Measurements from ENCODE around the gene PCDHGA3. TPM values are rescaled to one million over a fixed set of nuclear protein-coding genes. Genes with fewer than 3 reads are reported as not detected.
"Not testable (repeated sequence)": the region's sequence is repeated elsewhere in the genome, so short reads cannot be mapped to it uniquely, and the experiment has no call there.

Gene PCDHGA3
- total RNA-seq, result 1 to 10 TPM; 2.3 to 6.3 (median 2.8) TPM

DNA sequence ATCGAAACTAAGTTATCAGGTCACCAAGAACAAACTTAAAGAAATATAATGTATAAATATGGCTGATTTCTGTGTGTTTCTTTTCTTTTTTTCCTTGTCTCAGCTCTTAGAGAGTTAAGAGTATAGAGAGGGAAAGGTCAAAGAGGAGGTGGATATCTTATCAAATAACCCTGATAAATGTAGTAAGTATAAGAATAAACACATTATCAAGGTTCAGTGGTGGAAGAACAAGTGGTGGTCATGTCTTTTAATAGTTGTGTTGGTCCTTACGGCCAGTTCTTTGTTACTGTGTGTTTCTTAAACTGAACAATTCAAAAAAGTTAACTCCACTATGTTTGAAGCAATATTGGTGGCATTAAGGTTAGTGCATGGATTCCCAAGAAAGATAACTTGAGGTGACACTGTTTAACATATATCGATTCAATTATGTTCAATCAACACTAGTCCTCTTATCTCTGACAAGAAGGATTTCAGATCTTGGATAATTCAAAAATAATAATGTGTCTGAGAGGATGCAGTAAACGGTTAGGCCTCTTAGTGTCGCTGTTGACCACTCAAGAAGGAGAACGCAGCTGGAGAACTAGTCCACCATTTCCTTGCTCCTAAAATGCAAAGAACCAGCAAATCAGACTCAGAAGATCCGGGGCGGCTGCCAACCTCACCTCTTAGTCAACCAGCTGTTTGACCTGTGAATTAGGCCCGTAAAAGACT is at the start of gene PCDHGA3:
Gene PCDHGA3, plus strand, starts transcription at position 588 of the 711 bp plus-strand sequence. CDS start 205 bp downstream, outside the sequence.
- ATAC-seq (ENCODE audit: low FRiP score) (no peak), DNase-seq (ENCODE audit: low spot score) (no peak)
- no peak for TF ChIP-seq CTCF (IDR thresholded peaks at IDR 0.05)

GRCh38 chr5:141298376-141298775 is 45.3 kb upstream of the PCDHGA3 start:
- ATAC-seq (ENCODE audit: low FRiP score) (no peak), DNase-seq (ENCODE audit: low spot score) (no peak)
- no peak for TF ChIP-seq CTCF (IDR thresholded peaks at IDR 0.05)

DNA sequence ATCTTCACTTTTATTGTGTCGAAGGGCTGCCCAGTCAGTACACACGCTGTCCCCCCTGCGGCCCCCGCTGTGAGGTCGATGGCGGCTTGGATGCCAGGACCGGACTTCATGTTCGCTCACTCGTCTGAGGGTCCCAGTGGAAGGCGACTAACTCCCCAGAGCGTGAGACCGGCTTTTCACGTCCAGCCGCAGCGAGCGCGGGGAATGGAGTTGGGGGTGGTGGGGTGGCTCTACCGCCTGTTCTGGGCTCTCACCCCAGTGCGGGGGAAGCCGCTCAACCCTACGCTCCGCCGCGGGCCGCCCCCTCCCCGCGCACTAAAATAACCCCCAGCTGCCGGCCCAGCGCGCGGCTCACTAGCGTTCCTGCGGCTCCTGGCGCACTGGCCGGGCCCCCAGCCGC is 39.9 kb upstream of the PCDHGA3 start, which contains the start of gene SLC25A2:
Gene SLC25A2, minus strand, starts transcription at position 294 of the 400 bp plus-strand sequence. Its CDS starts 184 bp downstream, at position 110.
- DNase-seq (ENCODE audit: low spot score), result no peak
- ATAC-seq (ENCODE audit: low FRiP score), result no peak
- TF ChIP-seq CTCF (IDR thresholded peaks at IDR 0.05), result no peak

DNA sequence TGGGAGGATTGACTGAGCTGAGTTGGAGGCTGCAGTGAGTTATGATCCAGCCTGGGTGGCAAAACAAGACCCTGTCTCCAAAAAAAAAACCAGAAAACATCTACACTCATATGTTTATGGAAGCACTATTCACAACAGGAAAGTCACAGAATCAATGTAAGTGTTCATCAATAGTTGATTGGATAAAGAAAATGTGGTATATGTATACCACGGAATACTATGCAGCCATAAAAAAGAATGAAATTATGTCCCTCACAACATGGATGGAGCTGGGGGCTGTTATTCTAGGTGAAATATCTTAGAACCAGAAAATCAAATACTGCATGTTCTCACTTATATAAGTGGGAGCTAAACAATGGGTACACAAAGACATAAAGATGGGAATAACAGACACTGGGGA is 37.0 kb upstream of the PCDHGA3 start:
- no peak for ATAC-seq (ENCODE audit: low FRiP score)
- no peak for DNase-seq (ENCODE audit: low spot score)
- no peak for TF ChIP-seq CTCF (IDR thresholded peaks at IDR 0.05)

DNA sequence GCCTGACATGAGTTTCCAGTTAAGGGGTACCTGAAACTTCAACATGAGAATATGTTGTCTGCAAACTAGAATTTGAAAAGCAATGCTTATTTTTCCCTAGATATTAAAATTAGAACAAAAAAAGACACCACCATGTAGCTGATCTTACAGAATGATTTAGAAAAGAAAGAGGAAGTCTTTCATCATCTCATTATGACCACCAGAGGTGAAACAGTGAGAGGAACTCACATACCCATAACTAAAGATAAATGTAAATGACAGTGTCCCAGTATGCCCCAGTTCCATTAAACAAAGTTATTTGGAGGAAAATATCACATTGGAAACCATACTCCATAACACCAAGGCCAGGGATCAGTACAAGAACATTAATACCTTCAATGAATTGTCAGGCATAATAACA is 29.9 kb upstream of the PCDHGA3 start:
- DNase-seq (ENCODE audit: low spot score) (no peak), ATAC-seq (ENCODE audit: low FRiP score) (no peak)
- TF ChIP-seq CTCF (IDR thresholded peaks at IDR 0.05), result no peak

DNA sequence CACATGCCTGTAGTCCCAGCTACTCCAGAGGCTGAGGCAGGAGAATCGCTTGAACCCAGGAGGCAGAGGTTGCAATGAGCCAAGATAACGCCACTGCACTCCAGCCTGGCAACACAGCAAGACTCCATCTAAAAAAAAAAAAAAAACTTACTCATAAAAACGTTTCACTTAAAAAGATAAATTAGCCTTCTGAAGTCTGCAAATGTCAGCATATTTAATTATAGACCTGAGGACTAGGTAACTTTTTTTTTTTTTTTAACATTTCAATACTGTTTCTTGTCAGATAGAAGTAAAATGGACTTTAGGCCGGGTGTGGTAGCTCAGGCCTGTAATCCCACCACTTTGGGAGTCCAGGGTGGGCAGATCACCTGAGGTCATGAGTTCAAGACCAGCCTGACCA is 26.7 kb upstream of the PCDHGA3 start:
- DNase-seq (ENCODE audit: low spot score); ATAC-seq (ENCODE audit: low FRiP score): not testable (repeated sequence)

DNA sequence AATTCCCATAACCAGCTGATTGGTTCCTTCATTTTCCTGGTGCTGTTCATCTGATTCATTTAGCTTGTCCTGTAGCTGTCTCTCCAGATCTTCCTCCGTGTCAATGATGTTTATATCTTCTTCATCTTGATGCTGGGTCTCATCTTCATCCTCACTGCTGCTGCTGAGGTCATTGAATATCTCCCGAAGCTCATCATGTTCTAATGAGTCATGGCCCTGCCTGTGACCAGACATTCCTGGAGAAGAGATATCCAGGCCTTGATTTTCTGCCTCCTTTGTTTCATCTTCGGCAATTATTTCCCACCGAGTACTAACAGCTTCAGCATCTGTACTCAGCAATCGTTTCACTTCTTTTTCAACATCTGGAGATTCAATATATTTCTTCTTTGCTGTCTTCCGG is 24.4 kb upstream of the PCDHGA3 start:
- ATAC-seq (ENCODE audit: low FRiP score) (no peak), DNase-seq (ENCODE audit: low spot score) (no peak)
- TF ChIP-seq CTCF (IDR thresholded peaks at IDR 0.05), result no peak

Measured in omental fat pad (tissue), 4 donors.